HG02571 (cell line): ENCODE results near the gene IFIT2.

ENCODE experiments used
- ATAC-seq: cut with Tn5 transposase; IDR thresholded peaks from one replicate; pipeline ENCODE4 v1.9.1; 2021; ENCODE audit warnings: mild to moderate bottlenecking, moderate library complexity; ENCODE audit not compliant: unreplicated experiment

IFIT2 gene

GRCh38 chr10:89337484-89337883 lies 35.6 kb downstream of the IFIT2 start:
- no peak for ATAC-seq

- no peak for ATAC-seq
Observed at GRCh38 chr10:89338713-89339112, 36.9 kb downstream of the IFIT2 start.

GRCh38 chr10:89339875-89340274 lies 38.0 kb downstream of the IFIT2 start:
- no peak for ATAC-seq

- no peak for ATAC-seq
Observed at GRCh38 chr10:89341649-89342048, 39.8 kb downstream of the IFIT2 start.

- ATAC-seq, result no peak
Observed at GRCh38 chr10:89342206-89342958, 40.5 kb downstream of the IFIT2 start.

- no peak for ATAC-seq
Observed at GRCh38 chr10:89343089-89343767, 41.4 kb downstream of the IFIT2 start.

- ATAC-seq, result no peak
Observed at GRCh38 chr10:89344156-89344555, 42.3 kb downstream of the IFIT2 start.

- no peak for ATAC-seq
Observed at GRCh38 chr10:89345367-89346000, 43.6 kb downstream of the IFIT2 start.

GRCh38 chr10:89346405-89347254 lies 44.8 kb downstream of the IFIT2 start:
- ATAC-seq, result no peak

GRCh38 chr10:89347701-89348457 lies 46.0 kb downstream of the IFIT2 start:
- no peak for ATAC-seq

GRCh38 chr10:89348481-89348880 lies 46.6 kb downstream of the IFIT2 start:
- no peak for ATAC-seq

GRCh38 chr10:89348975-89349374 lies 47.1 kb downstream of the IFIT2 start:
- ATAC-seq, result no peak

GRCh38 chr10:89350631-89351315 lies 48.9 kb downstream of the IFIT2 start:
- ATAC-seq, result peak; percentile 40

- ATAC-seq, result peak; percentile 90
Observed at GRCh38 chr10:89351412-89351779, 49.5 kb downstream of the IFIT2 start.

GRCh38 chr10:89351780-89352597 lies 50.1 kb downstream of the IFIT2 start:
- peak; percentile 36 for ATAC-seq

GRCh38 chr10:89352802-89353201 lies 51.0 kb downstream of the IFIT2 start:
- no peak for ATAC-seq

- ATAC-seq, result no peak
Observed at GRCh38 chr10:89355394-89355931, 53.6 kb downstream of the IFIT2 start.

GRCh38 chr10:89357096-89357495 lies 55.2 kb downstream of the IFIT2 start:
- no peak for ATAC-seq

- no peak for ATAC-seq
Observed at GRCh38 chr10:89357975-89358374, 56.1 kb downstream of the IFIT2 start.
